ENCODE results near the gene GMFB. TPM values are rescaled to one million over a fixed set of nuclear protein-coding genes. Genes with fewer than 3 reads are reported as not detected.
"Not testable (repeated sequence)": the region's sequence is repeated elsewhere in the genome, so short reads cannot be mapped to it uniquely, and the experiment has no call there.

GMFB gene
- polyA plus RNA-seq, 4 donors, result 84.7 to 112 (median 99.9) TPM

DNA sequence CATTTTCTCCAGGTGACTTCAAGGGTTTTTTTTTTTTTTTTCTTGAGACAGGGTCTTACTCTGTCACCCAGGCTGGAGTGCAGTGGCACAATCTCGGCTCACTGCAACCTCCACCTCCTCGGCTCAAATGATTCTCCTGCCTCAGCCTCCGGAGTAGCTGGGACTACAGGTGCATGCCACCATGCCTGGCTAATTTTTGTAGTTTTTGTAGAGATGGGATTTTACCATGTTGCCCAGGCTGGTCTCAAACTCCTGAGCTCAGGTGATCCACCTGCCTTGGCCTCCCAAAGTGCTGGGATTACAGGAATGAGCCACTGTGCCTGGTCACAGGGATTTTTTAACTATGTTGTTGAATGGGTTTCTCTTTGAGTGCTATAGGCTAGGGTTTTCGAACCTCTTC is 50.8 kb downstream of the GMFB start:
- not testable (repeated sequence) for DNase-seq (ENCODE audit: low read depth in 4 of 4, low spot score in 3 of 4)

DNA sequence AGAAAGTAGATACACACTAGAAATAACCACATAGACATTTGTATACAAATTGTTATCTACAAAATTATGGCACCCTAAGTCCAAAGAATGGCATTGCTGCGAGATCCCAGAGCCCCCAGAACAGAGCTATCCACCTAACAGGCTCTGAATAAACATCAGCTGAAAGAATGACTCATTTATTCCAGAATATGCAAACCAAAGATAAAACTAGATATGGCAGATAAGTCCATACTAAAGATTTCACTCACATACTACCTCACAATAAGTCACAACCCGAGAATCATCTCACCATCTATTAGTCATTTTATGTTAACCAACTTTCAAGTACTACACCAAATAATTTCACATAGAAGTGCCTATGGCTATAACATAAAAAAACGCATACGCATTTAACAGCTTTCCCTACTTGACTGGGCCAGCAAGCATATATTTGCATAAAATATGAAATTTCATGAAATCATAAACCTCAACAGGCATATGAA is 53.2 kb downstream of the GMFB start:
- no peak for DNase-seq (ENCODE audit: low read depth in 4 of 4, low spot score in 3 of 4)

DNA sequence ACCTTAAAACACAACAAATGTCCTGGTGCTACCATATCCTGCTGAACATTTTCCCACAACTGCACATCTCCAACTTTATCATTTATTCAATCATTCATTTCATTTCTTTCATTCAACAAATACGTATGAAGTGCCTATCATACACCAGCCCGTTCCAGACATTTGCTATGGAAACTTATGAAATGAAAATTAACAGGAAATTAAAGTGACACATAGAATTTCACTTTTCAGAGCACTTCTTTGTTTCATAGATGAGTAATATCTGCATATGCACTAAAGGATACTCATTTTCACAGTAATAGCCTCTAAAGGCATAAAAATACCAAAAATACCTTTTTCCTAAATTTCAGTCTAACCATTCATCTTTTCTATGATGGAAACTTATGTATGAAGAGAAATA is 60.3 kb downstream of the GMFB start:
- DNase-seq (ENCODE audit: low read depth in 4 of 4, low spot score in 3 of 4), result no peak

DNA sequence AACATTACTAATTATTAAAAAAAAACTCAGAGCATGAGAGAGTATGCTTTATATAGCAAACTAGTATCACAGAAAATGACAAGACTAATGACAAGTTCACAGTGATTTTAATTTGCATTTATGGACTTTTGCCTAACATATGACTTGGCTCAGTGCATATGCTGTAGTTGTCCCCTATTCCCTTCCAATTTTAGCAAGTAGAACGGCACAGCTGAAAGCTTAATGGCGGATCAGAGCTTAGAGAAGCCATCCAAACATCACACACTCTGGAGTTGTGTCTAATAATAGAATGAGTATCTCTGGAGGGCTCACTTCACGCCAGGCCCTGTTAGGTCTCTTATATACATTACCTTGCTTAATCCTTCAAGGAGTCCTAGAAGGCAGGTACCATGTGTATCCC is 60.9 kb downstream of the GMFB start:
- DNase-seq (ENCODE audit: low read depth in 4 of 4, low spot score in 3 of 4), result no peak

DNA sequence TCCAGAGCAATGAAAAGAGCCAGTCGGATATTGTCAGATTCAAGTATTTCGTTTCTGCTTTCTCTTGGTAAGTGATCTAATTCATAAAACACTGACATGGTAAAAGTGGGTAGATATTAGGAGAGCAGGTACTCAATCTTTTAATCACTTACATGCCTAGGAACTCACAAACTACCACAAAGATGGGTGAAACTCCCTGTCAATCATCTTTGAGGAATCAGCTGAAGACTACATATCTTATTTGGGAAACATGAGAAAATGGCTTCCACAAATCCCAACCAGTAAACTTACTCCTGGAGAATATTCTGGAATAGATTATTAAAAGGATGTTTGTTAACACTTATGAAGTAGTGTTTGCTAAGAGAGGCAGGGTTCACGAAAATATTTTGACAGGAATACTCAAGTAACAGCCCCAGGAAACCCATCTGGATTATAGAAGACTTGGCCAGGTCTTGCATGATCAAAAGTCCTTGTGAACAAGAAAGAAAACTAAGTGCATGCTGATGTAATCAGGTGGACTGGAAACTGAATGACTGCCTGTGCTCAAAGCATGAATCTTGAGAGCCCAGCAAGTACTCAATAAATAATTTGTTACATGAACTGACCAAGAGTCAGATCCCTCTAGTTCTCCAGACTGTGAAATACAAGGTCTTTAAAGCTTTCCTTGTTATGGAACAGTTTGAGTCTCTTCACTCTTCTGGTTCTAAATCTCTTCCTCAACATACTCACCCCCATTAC is 63.1 kb downstream of the GMFB start:
- no peak for DNase-seq (ENCODE audit: low read depth in 4 of 4, low spot score in 3 of 4)

DNA sequence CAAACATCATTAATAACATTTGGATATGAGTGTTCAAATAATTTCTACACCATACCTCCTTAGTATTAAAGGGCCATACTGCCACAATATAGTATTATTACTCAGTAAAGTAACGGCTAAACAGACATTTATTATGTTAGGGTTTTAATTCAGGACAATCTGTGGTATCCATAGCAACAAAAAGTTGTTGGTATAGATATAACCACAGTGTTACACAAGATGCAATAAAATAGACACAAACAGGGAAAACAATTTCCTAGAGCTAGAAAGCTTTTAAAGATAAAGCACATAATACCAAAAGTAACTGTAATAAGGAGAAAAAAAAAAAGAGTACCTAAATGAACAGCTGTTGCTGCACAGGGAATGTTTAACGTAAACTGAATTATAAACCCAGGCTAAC is 63.7 kb downstream of the GMFB start:
- DNase-seq (ENCODE audit: low read depth in 4 of 4, low spot score in 3 of 4), result no peak

Other genes with a start within 250 kb of the GMFB start
- gene CDKN3, start 92.0 kb downstream of the GMFB start, polyA plus RNA-seq (ENCODE audit: insufficient read length in 4 of 4), result 10 to 100 TPM; 20.2 to 29.9 (median 28.6) TPM
- gene CNIH1, start 47.6 kb downstream of the GMFB start, polyA plus RNA-seq (ENCODE audit: insufficient read length in 4 of 4), result 100 to 1,000 TPM; 110 to 171 (median 137) TPM
- gene CGRRF1, start 20.9 kb upstream of the GMFB start, polyA plus RNA-seq (ENCODE audit: insufficient read length in 4 of 4), result 10 to 100 TPM; 31.8 to 38.9 (median 34.6) TPM
- 10 to 100 TPM in 2 of 4 donors, 1 to 10 TPM in 2; 9.4 to 16.9 (median 10.3) TPM for gene SAMD4A, start 78.1 kb upstream of the GMFB start, polyA plus RNA-seq (ENCODE audit: insufficient read length in 4 of 4)